HL-60 (cell line): Measurements from ENCODE around the gene NFIA.

Source experiments
- GABPA ChIP-seq: IDR thresholded peaks from 2 replicates; pipeline ENCODE4 v1.6.1; 2012; ENCODE audit warnings: low read depth
- TF ChIP-seq, protein P1 (sequence below): IDR thresholded peaks from one replicate; pipeline ENCODE4 v1.5.1; 2011; ENCODE audit warnings: low read length, control low read depth, inconsistent platforms; ENCODE audit not compliant: insufficient read depth

DNA sequence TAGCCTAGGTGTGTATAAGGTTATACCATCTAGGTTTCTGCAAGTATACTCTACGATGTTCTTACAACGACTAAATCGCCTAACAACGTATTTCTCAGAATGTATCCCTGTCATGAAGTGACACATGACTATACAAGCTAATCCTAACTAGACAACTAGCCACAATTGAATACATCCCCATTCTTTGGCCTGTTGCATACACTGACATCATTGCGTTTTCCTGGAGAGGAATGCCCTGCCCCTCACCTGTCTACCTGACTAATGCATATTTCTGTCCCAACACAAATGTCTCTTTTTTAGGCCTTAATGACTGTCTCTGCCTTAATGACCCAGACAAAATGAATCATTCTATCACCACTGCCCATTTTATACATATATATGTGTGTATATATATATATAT is 8.5 kb upstream of the NFIA start:
- TF ChIP-seq, protein P1, sequence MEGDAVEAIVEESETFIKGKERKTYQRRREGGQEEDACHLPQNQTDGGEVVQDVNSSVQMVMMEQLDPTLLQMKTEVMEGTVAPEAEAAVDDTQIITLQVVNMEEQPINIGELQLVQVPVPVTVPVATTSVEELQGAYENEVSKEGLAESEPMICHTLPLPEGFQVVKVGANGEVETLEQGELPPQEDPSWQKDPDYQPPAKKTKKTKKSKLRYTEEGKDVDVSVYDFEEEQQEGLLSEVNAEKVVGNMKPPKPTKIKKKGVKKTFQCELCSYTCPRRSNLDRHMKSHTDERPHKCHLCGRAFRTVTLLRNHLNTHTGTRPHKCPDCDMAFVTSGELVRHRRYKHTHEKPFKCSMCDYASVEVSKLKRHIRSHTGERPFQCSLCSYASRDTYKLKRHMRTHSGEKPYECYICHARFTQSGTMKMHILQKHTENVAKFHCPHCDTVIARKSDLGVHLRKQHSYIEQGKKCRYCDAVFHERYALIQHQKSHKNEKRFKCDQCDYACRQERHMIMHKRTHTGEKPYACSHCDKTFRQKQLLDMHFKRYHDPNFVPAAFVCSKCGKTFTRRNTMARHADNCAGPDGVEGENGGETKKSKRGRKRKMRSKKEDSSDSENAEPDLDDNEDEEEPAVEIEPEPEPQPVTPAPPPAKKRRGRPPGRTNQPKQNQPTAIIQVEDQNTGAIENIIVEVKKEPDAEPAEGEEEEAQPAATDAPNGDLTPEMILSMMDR = no peak
- no peak for TF ChIP-seq GABPA
